Measurements from ENCODE around the gene RALY. TPM values are rescaled to one million over a fixed set of nuclear protein-coding genes. Genes with fewer than 3 reads are reported as not detected.

The RALY gene
- total RNA-seq, 1 experiment from 2014 or later = 298 TPM

GRCh38 chr20:33983371-33983770 lies 10.3 kb upstream of the RALY start:
- BruUV-seq (replicated peaks) = no TSS peak
- no peaks in the 10 kb centered on the region for H3K4me1 Mint-ChIP-seq (ENCODE audit: low read depth, unreplicated experiment)
- TF ChIP-seq, protein P1, sequence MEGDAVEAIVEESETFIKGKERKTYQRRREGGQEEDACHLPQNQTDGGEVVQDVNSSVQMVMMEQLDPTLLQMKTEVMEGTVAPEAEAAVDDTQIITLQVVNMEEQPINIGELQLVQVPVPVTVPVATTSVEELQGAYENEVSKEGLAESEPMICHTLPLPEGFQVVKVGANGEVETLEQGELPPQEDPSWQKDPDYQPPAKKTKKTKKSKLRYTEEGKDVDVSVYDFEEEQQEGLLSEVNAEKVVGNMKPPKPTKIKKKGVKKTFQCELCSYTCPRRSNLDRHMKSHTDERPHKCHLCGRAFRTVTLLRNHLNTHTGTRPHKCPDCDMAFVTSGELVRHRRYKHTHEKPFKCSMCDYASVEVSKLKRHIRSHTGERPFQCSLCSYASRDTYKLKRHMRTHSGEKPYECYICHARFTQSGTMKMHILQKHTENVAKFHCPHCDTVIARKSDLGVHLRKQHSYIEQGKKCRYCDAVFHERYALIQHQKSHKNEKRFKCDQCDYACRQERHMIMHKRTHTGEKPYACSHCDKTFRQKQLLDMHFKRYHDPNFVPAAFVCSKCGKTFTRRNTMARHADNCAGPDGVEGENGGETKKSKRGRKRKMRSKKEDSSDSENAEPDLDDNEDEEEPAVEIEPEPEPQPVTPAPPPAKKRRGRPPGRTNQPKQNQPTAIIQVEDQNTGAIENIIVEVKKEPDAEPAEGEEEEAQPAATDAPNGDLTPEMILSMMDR (IDR thresholded peaks at IDR 0.05; ENCODE audit: insufficient read depth in 1 of 2, low read depth in 1 of 2, low read length in 1 of 2, severe bottlenecking in 1 of 2, unreplicated experiment in 1 of 2) = no peak
- DNase-seq = no peak
- H3K4me3 ChIP-seq (ENCODE audit: low read depth, low read length) = no peak overlapping the region
- H3K9me3 Mint-ChIP-seq (ENCODE audit: unreplicated experiment) = no peaks in the 10 kb centered on the region
- no peaks in the 10 kb centered on the region for H3K36me3 ChIP-seq (ENCODE audit: control insufficient read depth, insufficient read depth, low read length)
- no peaks in the 10 kb centered on the region for H3K4me1 ChIP-seq
- no peaks in the 10 kb centered on the region for H3K27me3 ChIP-seq (replicated peaks; ENCODE audit: control insufficient read depth, insufficient read depth, low read length)
- peaks cover 4% of the 10 kb centered on the region for H3K27me3 Mint-ChIP-seq (ENCODE audit: insufficient read depth, unreplicated experiment)
- no peak overlapping the region for H3K27ac Mint-ChIP-seq (ENCODE audit: unreplicated experiment)
- H3K4me3 Mint-ChIP-seq (ENCODE audit: unreplicated experiment) = no peak overlapping the region
- intact Hi-C loops (cut with micrococcal nuclease; ENCODE audit: unreplicated experiment) = no loop called here
- no peaks in the 10 kb centered on the region for H3K36me3 Mint-ChIP-seq (ENCODE audit: insufficient read depth, unreplicated experiment)
- peaks cover under 1% of the 10 kb centered on the region; the same call in 1 of the 2 replicates for H3K9me3 ChIP-seq
- ChIA-PET POLR2A (interaction anchor here (0.6 kb wide), 1 partner anchor 11 kb away, joined by 4 read pairs; the partner anchor contains the start of gene RALY), CTCF (interaction anchor here (1.2 kb wide), 1 partner anchor 38 kb away, joined by 5 read pairs; no protein-coding TSS in a partner anchor)

DNA sequence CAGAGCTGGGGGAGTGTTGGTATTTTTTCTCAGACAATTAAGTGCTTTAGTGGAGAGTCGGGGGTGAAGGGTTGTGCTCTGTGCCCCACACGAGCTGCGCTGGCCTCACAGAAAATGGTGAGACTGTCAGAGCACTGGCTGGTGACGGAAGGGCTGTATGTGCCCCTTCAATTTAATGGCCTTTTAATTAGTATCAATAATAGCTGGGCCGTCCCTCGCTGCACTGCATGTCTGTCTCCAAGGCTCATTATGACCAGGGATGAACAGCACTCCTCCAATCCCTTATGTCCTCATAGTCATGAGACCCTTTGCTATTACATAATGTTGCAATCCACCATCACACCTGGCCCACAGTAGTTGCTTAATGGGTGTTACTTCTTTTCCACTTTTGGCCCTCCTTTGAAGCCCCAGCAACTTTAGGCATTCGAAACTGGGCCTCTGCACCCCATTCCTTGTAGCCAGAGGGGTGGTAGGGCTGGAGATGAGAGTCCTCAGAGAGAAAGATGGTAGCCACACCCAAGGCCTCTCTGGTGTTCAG lies 9.5 kb upstream of the RALY start:
- BruUV-seq (replicated peaks) = no TSS peak
- H3K27me3 Mint-ChIP-seq (ENCODE audit: insufficient read depth, unreplicated experiment) = no peaks in the 10 kb centered on the region
- H3K4me1 ChIP-seq = no peaks in the 10 kb centered on the region
- no peaks in the 10 kb centered on the region for H3K27me3 ChIP-seq (replicated peaks; ENCODE audit: control insufficient read depth, insufficient read depth, low read length)
- DNase-seq = no peak
- CTCF ChIA-PET = no interaction called here
- no peak overlapping the region for H3K4me3 Mint-ChIP-seq (ENCODE audit: unreplicated experiment)
- H3K4me1 Mint-ChIP-seq (ENCODE audit: low read depth, unreplicated experiment) = no peaks in the 10 kb centered on the region
- POLR2A ChIA-PET = interaction anchor here (1.6 kb wide), 1 partner anchor 9 kb away, joined by 8 read pairs; the partner anchor contains the start of gene RALY
- no peaks in the 10 kb centered on the region for H3K9me3 Mint-ChIP-seq (ENCODE audit: unreplicated experiment)
- no peaks in the 10 kb centered on the region for H3K36me3 Mint-ChIP-seq (ENCODE audit: insufficient read depth, unreplicated experiment)
- no peak overlapping the region for H3K4me3 ChIP-seq (ENCODE audit: low read depth, low read length)
- no peaks in the 10 kb centered on the region for H3K36me3 ChIP-seq (ENCODE audit: control insufficient read depth, insufficient read depth, low read length)
- H3K27ac Mint-ChIP-seq (ENCODE audit: unreplicated experiment) = no peak overlapping the region
- intact Hi-C loops (cut with micrococcal nuclease; ENCODE audit: unreplicated experiment) = no loop called here
- TF ChIP-seq, protein P1 (IDR thresholded peaks at IDR 0.05; ENCODE audit: insufficient read depth in 1 of 2, low read depth in 1 of 2, low read length in 1 of 2, severe bottlenecking in 1 of 2, unreplicated experiment in 1 of 2) = no peak
- no peaks in the 10 kb centered on the region for H3K9me3 ChIP-seq

GRCh38 chr20:33985280-33985679 lies 8.4 kb upstream of the RALY start:
- Mint-ChIP-seq H3K27me3 (ENCODE audit: insufficient read depth, unreplicated experiment) (no peaks in the 10 kb centered on the region), H3K9me3 (ENCODE audit: unreplicated experiment) (no peaks in the 10 kb centered on the region), H3K27ac (ENCODE audit: unreplicated experiment) (no peak overlapping the region), H3K4me3 (ENCODE audit: unreplicated experiment) (no peak overlapping the region), H3K4me1 (ENCODE audit: low read depth, unreplicated experiment) (no peaks in the 10 kb centered on the region), H3K36me3 (ENCODE audit: insufficient read depth, unreplicated experiment) (no peaks in the 10 kb centered on the region)
- DNase-seq = no peak
- intact Hi-C loops (cut with micrococcal nuclease; ENCODE audit: unreplicated experiment) = no loop called here
- no peaks in the 10 kb centered on the region for H3K9me3 ChIP-seq
- BruUV-seq (replicated peaks) = no TSS peak
- no peak overlapping the region for H3K4me3 ChIP-seq (ENCODE audit: low read depth, low read length)
- no peaks in the 10 kb centered on the region for H3K4me1 ChIP-seq
- POLR2A ChIA-PET = interaction anchor here (1.6 kb wide), 1 partner anchor 8 kb away, joined by 8 read pairs; the partner anchor contains the start of gene RALY
- TF ChIP-seq, protein P1 (IDR thresholded peaks at IDR 0.05; ENCODE audit: insufficient read depth in 1 of 2, low read depth in 1 of 2, low read length in 1 of 2, severe bottlenecking in 1 of 2, unreplicated experiment in 1 of 2) = no peak
- CTCF ChIA-PET = interaction anchor here (1.1 kb wide), 1 partner anchor 193 kb away, joined by 4 read pairs; no protein-coding TSS in a partner anchor
- H3K27me3 ChIP-seq (replicated peaks; ENCODE audit: control insufficient read depth, insufficient read depth, low read length) = no peaks in the 10 kb centered on the region
- no peaks in the 10 kb centered on the region for H3K36me3 ChIP-seq (ENCODE audit: control insufficient read depth, insufficient read depth, low read length)

Data from Caco-2 (cell line).